Activated T-cell treated with anti-CD3 and anti-CD28 coated beads for 48 hours (primary cell): ENCODE data around the gene EIF1B.

ENCODE experiments used
- DNase-seq: peaks from one replicate; pipeline ENCODE4 v3.0.0-alpha.2; 2020; ENCODE audit warnings: low read depth

Gene EIF1B

DNA sequence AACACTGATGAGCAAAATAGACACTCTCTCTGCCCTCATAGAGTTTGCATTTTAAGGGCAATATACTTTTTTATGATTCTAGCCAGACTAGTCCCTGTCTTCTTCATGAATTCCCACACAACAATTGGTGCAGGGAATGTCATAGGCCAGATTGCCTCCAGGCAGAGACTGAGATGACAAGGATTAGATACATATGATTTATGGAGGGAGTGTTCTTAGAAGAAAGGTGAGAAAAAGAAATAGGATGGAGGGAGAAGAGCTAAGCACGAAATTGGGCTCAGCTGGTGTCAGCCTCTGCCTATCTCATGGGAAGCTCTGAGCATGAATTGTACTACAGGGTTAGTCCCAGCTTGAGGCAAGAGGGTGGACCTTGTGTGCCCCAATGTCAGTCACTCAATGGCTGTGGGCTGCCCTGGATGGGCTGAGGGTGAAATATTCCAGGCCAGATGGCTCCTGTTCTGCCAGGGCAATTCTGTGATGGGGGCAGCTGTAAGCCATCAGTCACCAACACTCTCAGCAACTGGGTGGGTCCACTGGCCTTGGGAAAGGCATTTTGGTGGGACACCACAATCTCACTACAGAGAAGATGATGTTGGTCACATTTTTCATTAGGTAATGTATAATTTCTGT is 31.1 kb downstream of the EIF1B start:
- no peak for DNase-seq

- no peak for DNase-seq
Measured at GRCh38 chr3:40341671-40342070, 32.2 kb downstream of the EIF1B start.

DNA sequence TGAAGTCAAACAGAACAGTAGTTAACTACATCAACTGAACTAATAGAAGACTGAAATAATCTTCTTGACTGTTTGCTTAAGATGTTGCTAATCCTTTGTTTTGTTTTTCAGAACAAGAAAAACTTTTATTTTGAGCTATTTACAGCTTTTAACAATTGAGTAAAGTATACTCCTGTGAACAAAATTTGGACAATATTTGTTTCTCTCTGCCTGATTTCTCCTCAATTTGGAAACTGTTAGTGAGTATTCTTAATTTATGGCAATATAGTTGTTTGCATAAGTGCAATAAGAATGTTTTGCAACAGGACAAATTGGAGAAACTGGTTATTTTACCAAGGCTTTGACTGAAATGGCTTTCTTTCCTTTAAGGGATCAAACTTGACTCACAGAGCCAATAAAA is 41.0 kb downstream of the EIF1B start:
- DNase-seq = no peak

DNA sequence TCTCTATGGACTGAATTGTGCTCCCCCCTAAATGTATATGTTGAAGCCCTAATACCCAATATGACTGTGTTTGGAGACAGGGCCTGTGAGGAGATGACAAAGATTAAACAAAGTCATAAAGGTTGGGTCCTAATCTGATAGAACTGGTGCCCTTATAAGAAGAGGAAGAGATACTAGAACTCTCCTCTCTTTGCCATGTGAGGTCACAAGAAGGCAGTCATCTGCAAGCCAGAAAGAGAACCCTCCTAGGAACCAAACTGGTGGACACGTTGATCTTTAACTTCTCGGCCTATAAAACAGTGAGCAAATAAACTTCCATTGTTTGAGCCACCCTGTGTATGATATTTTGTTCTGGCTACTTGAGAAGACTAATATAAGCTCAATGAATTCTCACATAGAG is 45.9 kb downstream of the EIF1B start:
- DNase-seq = no peak

DNA sequence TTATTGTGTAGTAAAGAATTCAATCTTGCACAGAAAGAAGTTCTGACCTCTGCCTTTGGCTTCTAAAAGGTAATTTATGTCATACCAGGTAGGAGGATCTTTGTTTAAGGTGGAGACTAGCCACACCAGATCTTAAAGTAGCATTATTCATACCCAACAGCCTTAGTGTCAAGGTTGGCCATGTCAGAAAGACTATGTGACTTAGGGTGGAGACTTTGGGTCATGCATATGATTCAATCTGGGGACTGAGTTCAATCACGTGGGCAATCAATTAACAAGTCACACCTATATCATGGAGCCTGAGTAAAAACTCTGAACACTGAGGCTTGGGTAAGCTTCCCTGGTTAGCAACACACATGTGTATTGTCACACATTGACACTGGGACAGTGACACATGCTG is 48.9 kb downstream of the EIF1B start:
- no peak for DNase-seq
